Endothelial cell of umbilical vein (primary cell): Measurements from ENCODE around the gene RHD. TPM values are rescaled to one million over a fixed set of nuclear protein-coding genes. Genes with fewer than 3 reads are reported as not detected.
"Not testable (repeated sequence)": the region's sequence is repeated elsewhere in the genome, so short reads cannot be mapped to it uniquely, and the experiment has no call there.

ENCODE experiments used
- BruUV-seq: library from RNA; stranded (reverse); fragments of 400-500 nt; replicated peaks from 2 replicates; lab custom pipeline; 2021; lab: Mats Ljungman, UMichigan
- CTCF ChIA-PET: fragments of 300-600, 350-600 bp; sonication (Branson Sonifier 250); formaldehyde crosslinking; loops from one replicate; lab custom pipeline; 2021; ENCODE audit warnings: antibody characterized with exemption, inconsistent platforms; lab: Charles Lee
- POLR2A ChIA-PET: fragments of 300-600, 350-600 bp; sonication (Branson Sonifier 250); formaldehyde crosslinking; loops from one replicate; lab custom pipeline; 2021; ENCODE audit warnings: antibody characterized with exemption, inconsistent platforms; lab: Charles Lee
- DNase-seq: peaks from one replicate; pipeline ENCODE4 v3.0.0-alpha.2; 2011; ENCODE audit warnings: low read depth, low spot score
- FAIRE-seq: peaks from 2 replicates; lab custom pipeline; 2011; peaks lifted over from hg19 to GRCh38; lab: Jason Lieb, UNC
- H2AFZ ChIP-seq: 2 replicates; pipeline ENCODE4 v1.6.0; 2012; ENCODE audit warnings: low read depth, low read length, control low read depth, inconsistent platforms
- H3K27ac ChIP-seq: 2 replicates; pipeline ENCODE4 v1.5.1; 2011; ENCODE audit warnings: low read depth, mild to moderate bottlenecking, control low read depth, low read length, moderate library complexity; ENCODE audit not compliant: insufficient read depth
- H3K27me3 ChIP-seq, 2 experiments: 2 replicates each; pipeline versions ENCODE4 v1.6.0 to v1.6.1; 2011; ENCODE audit warnings: low read length in 2 of 2, mixed read lengths in 1 of 2; ENCODE audit not compliant: control insufficient read depth in 2 of 2, insufficient read depth in 2 of 2
- H3K36me3 ChIP-seq, 2 experiments: 2 replicates in 1 of 2; 3 replicates in 1 of 2; pipeline ENCODE4 v1.5.1; 2011; ENCODE audit warnings: low read length in 2 of 2, mild to moderate bottlenecking in 1 of 2, moderate library complexity in 1 of 2; ENCODE audit not compliant: control insufficient read depth in 2 of 2, insufficient read depth in 2 of 2; ENCODE audit errors: extremely low read depth in 1 of 2
- H3K4me1 ChIP-seq: 3 replicates; pipeline ENCODE4 v1.5.1; 2011; ENCODE audit warnings: mild to moderate bottlenecking, low read length; ENCODE audit not compliant: control insufficient read depth, insufficient read depth; ENCODE audit errors: extremely low read depth
- H3K4me2 ChIP-seq: 2 replicates; pipeline ENCODE4 v1.6.1; 2011; ENCODE audit warnings: low read length, control low read depth, mixed read lengths; ENCODE audit not compliant: insufficient read depth
- H3K4me3 ChIP-seq, 3 experiments: fragments of 200-600 bp in 1 of 3; sonication (generic), shearing (Covaris generic) in 1 of 3; replicated peaks in 1 of 3; 2 replicates each; pipeline ENCODE4 v1.5.1; 2011 to 2016; ENCODE audit warnings: control low read depth in 3 of 3, low read length in 3 of 3, mild to moderate bottlenecking in 2 of 3, inconsistent platforms in 1 of 3, low read depth in 1 of 3, moderate library complexity in 1 of 3; ENCODE audit not compliant: insufficient read depth in 1 of 3
- H3K79me2 ChIP-seq: 2 replicates; pipeline ENCODE4 v1.6.0; 2012; ENCODE audit warnings: low read length, inconsistent platforms; ENCODE audit not compliant: control insufficient read depth, insufficient read depth
- H3K9ac ChIP-seq: replicated peaks from 2 replicates; pipeline ENCODE3; 2011; ENCODE audit warnings: low read length, control low read depth; ENCODE audit not compliant: insufficient read depth; ENCODE audit errors: extremely low read depth
- H3K9me1 ChIP-seq: replicated peaks from 3 replicates; pipeline ENCODE4 v1.6.0; 2011; ENCODE audit warnings: mild to moderate bottlenecking, low read length; ENCODE audit not compliant: control insufficient read depth, insufficient read depth; ENCODE audit errors: extremely low read depth
- H3K9me3 ChIP-seq: replicated peaks from 2 replicates; pipeline ENCODE4 v1.5.1; 2012; ENCODE audit warnings: low read length, inconsistent platforms; ENCODE audit not compliant: control insufficient read depth, insufficient read depth
- H4K20me1 ChIP-seq: replicated peaks from 2 replicates; pipeline ENCODE3; 2011; ENCODE audit warnings: mild to moderate bottlenecking, low read length; ENCODE audit not compliant: control insufficient read depth, insufficient read depth; ENCODE audit errors: extremely low read depth
- dilution Hi-C: fragments of 300-500 bp; cut with MboI; formaldehyde crosslinking; loops from one replicate; pipeline ENCODE4 v1.15.0; 2019; ENCODE audit warnings: low sequenced_read_pairs; ENCODE audit not compliant: extremely low pct_ligation_motif_present
- intact Hi-C: fragments of 100-400 bp; cut with micrococcal nuclease; formaldehyde crosslinking; loops from one replicate; pipeline ENCODE4 v1.10.0; 2022
- polyA plus RNA-seq, 4 experiments: library from polyadenylated mRNA; depleted of rRNA in 3 of 4; stranded (reverse) in 3 of 4; unstranded in 1 of 4; fragments of >200 nt; gene quantifications; 2 replicates each; pipeline versions ENCODE4 v1.2.1 to v1.2.3, GENCODE V29; 2011 to 2012; ENCODE audit warnings: missing spikeins in 1 of 4
- total RNA-seq: library from RNA; stranded (reverse); gene quantifications from 2 replicates; pipeline ENCODE4 v1.2.3, GENCODE V29; 2021
- TF ChIP-seq, protein P1 (sequence below), 2 donors: IDR thresholded peaks; 1 replicate in 1 of 2; 2 replicates in 1 of 2; pipeline ENCODE4 v1.5.1; 2011; ENCODE audit warnings: low read length in 2 of 2, mild to moderate bottlenecking in 2 of 2, moderate library complexity in 2 of 2, control low read depth in 1 of 2, inconsistent platforms in 1 of 2, low read depth in 1 of 2; ENCODE audit not compliant: insufficient read depth in 1 of 2; ENCODE audit errors: extremely low read depth in 1 of 2

The RHD gene
- total and polyA plus RNA-seq, 2 donors (not counting 3 experiments of a cell fraction or from before 2014, with no cell fraction given): not detected

GRCh38 chr1:25336922-25337354 is 64.6 kb downstream of the RHD start:
- Histone ChIP-seq H3K4me2 (peak overlapping the region; percentile 64), H3K4me3 (peak overlapping the region; percentile 51 to 90 (median 70)), H2AFZ (peak overlapping the region; percentile 89), H3K9ac (peak overlapping the region; percentile 51), H3K79me2 (peaks cover 40% of the 10 kb centered on the region), H3K4me1 (peaks cover 18% of the 10 kb centered on the region)
- dilution Hi-C loops, BruUV-seq, H3K9me1 ChIP-seq, H4K20me1 ChIP-seq, H3K27ac ChIP-seq, CTCF ChIA-PET, POLR2A ChIA-PET, H3K36me3 ChIP-seq, H3K27me3 ChIP-seq, H3K9me3 ChIP-seq: not testable (repeated sequence)
- peak; percentile 21 for DNase-seq
- TF ChIP-seq, protein P1, sequence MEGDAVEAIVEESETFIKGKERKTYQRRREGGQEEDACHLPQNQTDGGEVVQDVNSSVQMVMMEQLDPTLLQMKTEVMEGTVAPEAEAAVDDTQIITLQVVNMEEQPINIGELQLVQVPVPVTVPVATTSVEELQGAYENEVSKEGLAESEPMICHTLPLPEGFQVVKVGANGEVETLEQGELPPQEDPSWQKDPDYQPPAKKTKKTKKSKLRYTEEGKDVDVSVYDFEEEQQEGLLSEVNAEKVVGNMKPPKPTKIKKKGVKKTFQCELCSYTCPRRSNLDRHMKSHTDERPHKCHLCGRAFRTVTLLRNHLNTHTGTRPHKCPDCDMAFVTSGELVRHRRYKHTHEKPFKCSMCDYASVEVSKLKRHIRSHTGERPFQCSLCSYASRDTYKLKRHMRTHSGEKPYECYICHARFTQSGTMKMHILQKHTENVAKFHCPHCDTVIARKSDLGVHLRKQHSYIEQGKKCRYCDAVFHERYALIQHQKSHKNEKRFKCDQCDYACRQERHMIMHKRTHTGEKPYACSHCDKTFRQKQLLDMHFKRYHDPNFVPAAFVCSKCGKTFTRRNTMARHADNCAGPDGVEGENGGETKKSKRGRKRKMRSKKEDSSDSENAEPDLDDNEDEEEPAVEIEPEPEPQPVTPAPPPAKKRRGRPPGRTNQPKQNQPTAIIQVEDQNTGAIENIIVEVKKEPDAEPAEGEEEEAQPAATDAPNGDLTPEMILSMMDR (IDR thresholded peaks at IDR 0.05; ENCODE audit: extremely low read depth in 1 of 2, insufficient read depth in 1 of 2, low read depth in 1 of 2, low read length in 2 of 2): peak in 1 of 2 donors; percentile 5
- FAIRE-seq: peak; percentile 97
- intact Hi-C loops: loop anchor here (5.0 kb wide), 2 partner anchors 90 to 95 kb away; partner anchors contain the start of genes MACO1 and RSRP1

DNA sequence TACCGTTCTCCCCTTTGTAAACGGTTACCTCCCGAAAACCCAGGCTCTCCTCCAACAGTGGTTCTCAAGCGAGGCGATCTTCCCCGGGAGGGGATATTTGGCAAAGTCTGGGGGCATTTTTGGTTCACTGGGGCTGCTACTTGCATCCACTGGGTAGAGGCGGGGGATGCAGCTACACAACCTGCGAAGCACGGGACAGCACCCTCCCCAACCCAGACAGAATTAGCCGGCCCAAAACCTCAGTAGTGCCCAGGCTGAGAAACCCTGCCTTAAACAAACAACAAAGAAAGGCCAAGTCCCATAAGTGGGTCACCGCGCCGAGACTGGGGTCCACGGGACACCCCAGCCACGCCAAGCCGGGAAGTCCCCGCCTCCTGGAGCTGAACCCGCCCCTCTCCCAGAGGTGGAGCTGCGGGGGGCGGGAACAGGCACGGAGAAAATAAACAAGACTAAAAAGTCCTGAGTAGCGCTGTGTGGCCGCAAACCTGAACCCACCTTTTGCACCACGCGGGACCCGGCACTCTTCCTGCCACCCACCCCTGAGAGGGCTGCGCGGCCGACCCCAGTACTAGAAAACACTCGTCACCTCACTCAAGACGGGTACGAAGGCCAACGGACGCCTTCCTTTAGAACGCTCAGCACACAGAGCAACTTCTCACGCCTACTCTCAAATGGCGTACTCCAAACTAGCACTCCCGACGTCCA is 65.3 kb downstream of the RHD start:
- TSS peak; percentile 46 for BruUV-seq
- intact Hi-C loops: loop anchor here (2.0 to 5.0 kb wide), 3 partner anchors 77 to 95 kb away; partner anchors contain the start of genes MACO1 and RSRP1

More for the DNA sequence above, 65.3 kb downstream of the RHD start:
- Histone ChIP-seq H3K4me2 (peak overlapping the region; percentile 93), H3K27ac (peak overlapping the region; percentile 91), H3K4me1 (peaks cover 18% of the 10 kb centered on the region), H3K4me3 (peak overlapping the region; percentile 74 to 97 (median 85)), H3K79me2 (peaks cover 46% of the 10 kb centered on the region), H2AFZ (peak overlapping the region; percentile 86)
- FAIRE-seq, POLR2A ChIA-PET, H3K9ac ChIP-seq, CTCF ChIA-PET, DNase-seq, H3K9me1 ChIP-seq, H3K36me3 ChIP-seq, H3K27me3 ChIP-seq, dilution Hi-C loops, H4K20me1 ChIP-seq, H3K9me3 ChIP-seq: not testable (repeated sequence)
